Activated naive CD4-positive, alpha-beta T cell treated with anti-CD3 and anti-CD28 coated beads, Interleukin-2, amount 10 ng/mL, durations not matched to agents 7 days and 5 days (primary cell): ENCODE results near the gene PPP4R1.
"Not testable (repeated sequence)": the region's sequence is repeated elsewhere in the genome, so short reads cannot be mapped to it uniquely, and the experiment has no call there.

Source experiments
- CTCF ChIA-PET: fragments of 350-600 bp; sonication (Branson Sonifier 250); formaldehyde crosslinking; loops from one replicate; lab custom pipeline; 2021; ENCODE audit warnings: antibody characterized with exemption; lab: Charles Lee
- DNase-seq: peaks from one replicate; pipeline ENCODE4 v3.0.0-alpha.2; 2020
- H3K27ac Mint-ChIP-seq: one replicate; pipeline ENCODE4 v1.8.0; 2021; ENCODE audit warnings: mild to moderate bottlenecking, moderate library complexity, mixed read lengths
- H3K27me3 Mint-ChIP-seq: one replicate; pipeline ENCODE4 v1.8.0; 2021; ENCODE audit warnings: mild to moderate bottlenecking, mixed read lengths
- H3K36me3 Mint-ChIP-seq: one replicate; pipeline ENCODE4 v1.8.0; 2021; ENCODE audit warnings: mixed read lengths
- H3K4me1 Mint-ChIP-seq: one replicate; pipeline ENCODE4 v1.8.0; 2021; ENCODE audit warnings: mixed read lengths
- H3K4me3 Mint-ChIP-seq: one replicate; pipeline ENCODE4 v1.8.0; 2021; ENCODE audit warnings: mild to moderate bottlenecking, moderate library complexity, mixed read lengths
- H3K9me3 Mint-ChIP-seq: one replicate; pipeline ENCODE4 v1.8.0; 2021; ENCODE audit warnings: mixed read lengths

The PPP4R1 gene

DNA sequence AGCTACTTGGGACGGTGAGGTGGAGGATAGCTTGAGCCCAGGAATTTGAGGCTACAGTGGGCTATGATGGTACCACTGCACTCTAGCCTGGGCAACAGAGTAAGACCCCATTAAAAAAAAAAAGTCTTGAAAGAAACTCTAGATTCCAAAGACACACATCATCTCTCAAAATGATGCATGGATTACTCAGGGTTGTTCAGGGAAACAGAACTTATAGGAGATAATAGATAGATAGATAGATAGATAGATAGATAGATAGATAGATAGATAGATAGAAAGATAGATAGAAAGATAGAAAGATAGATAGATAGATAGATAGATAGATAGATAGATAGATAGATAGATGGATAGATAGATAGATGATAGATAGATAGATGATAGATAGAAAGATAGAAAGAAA, 26.7 kb upstream of the PPP4R1 start:
- H3K27ac Mint-ChIP-seq, CTCF ChIA-PET, H3K4me3 Mint-ChIP-seq, DNase-seq, H3K9me3 Mint-ChIP-seq, H3K4me1 Mint-ChIP-seq, H3K36me3 Mint-ChIP-seq: not testable (repeated sequence)
- H3K27me3 Mint-ChIP-seq: peaks cover 16% of the 10 kb centered on the region

DNA sequence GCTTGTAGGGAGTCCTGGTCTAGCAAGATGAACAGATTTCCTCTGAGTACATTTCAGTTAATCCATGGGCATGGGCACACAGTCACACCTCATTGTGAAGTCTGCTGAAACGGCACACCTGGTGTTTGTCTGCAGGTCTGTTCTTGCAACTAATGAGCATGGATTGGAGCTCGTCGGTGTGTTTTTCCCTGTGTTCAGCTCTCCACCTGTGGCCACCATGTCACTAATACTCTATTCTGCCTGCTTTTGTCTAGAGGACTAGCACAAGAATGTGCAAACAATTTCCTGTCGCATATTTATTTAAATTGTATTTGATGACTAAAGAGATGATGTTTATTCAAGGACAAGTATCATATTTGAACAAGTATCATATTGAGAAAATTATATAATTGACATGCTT, 24.5 kb upstream of the PPP4R1 start:
- Mint-ChIP-seq H3K36me3 (no peaks in the 10 kb centered on the region), H3K27ac (no peak overlapping the region), H3K4me1 (no peaks in the 10 kb centered on the region), H3K4me3 (no peak overlapping the region), H3K9me3 (peaks cover 2% of the 10 kb centered on the region), H3K27me3 (peaks cover 16% of the 10 kb centered on the region)
- CTCF ChIA-PET: no interaction called here
- DNase-seq: no peak

DNA sequence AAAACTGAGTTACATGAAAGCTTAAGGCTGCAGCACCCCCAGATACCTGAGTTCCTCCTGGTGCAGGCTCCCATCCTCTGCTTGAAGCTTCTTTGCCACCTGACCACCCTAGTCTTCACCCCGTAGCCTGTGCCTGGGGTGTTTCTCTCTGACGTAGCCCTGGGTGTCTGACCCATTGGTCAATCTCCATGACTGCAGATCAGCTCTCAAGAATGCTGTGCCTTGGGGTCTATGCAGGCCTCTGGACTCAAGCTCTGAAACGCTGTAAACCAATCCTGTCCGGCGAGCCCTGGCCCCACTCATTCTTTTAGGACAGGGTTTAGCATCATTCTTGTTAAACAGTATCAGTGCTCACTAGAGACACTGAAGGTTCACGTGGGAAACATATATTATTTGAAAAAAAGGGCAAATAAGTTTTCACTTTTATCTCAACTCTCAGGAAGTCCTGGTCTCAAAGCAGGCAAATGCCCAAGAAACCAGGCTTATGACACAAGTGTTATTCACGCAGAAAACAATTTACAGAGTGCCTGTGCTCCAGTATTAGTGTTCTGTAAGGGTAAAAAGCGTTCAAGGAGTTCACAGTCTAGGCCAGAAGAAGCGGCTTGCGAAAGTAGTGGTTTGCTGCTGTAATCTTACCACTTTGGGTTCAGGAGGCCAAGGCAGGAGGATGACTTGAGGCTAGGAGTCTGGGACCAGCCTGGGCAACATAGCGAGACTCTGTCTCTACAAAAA, 22.8 kb upstream of the PPP4R1 start:
- CTCF ChIA-PET: no interaction called here
- Mint-ChIP-seq H3K27ac (no peak overlapping the region), H3K4me3 (no peak overlapping the region), H3K4me1 (no peaks in the 10 kb centered on the region), H3K36me3 (no peaks in the 10 kb centered on the region), H3K27me3 (peaks cover 16% of the 10 kb centered on the region), H3K9me3 (peaks cover 2% of the 10 kb centered on the region)
- DNase-seq: no peak

DNA sequence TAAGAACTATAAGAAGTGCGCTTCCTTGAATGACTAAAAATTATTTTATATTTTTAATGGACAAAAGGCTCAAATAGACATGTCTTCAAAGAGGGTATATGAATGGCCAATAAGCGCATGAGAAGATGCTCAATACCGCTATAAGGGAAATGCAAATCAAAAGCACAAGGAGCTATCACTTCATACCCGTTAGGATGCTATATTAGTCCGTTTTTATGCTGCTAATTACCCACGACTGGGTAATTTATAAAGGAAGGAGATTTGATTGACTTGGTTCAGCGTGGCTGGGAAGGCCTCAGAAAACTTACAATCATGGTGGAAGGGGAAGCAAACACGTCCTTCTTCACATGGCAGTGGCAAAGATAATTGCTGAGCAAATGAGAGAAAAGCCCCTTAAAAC, 20.5 kb upstream of the PPP4R1 start:
- Mint-ChIP-seq H3K27me3 (peaks cover 18% of the 10 kb centered on the region), H3K36me3 (no peaks in the 10 kb centered on the region), H3K27ac (no peak overlapping the region), H3K4me3 (no peak overlapping the region), H3K4me1 (no peaks in the 10 kb centered on the region), H3K9me3 (peaks cover 2% of the 10 kb centered on the region)
- no peak for DNase-seq
- CTCF ChIA-PET: no interaction called here

DNA sequence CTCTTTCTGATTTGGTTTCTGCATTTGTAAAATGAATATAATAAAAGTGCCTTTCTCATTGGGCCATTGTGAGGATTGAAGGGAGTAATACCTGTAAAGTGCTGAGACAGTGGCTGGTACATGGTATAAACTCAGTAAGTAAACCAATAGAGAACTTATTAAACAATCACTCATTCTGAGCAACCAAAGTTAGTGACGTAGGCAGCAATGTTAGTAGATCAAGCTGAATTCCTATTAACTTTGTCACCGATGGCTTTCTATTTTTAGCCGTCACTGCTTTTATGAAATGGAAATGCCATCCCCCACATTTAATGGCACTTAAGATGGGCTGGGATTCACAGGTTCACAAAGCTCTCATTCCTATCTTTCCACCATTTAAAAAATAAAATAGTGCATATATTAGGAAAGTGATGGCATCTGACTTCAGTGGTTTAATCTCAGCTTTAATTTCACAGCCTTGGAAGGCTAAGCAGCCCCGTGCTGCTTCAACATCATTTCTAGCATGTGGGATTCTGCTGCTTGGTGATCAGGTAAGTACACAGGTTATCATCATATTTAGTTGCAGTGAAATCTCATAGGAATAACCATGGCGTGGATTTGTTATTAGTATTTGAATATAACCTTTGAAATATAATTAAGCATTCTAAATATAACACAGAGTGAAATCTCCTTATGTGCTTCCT, 17.6 kb upstream of the PPP4R1 start:
- Mint-ChIP-seq H3K4me1 (no peaks in the 10 kb centered on the region), H3K9me3 (peaks cover 2% of the 10 kb centered on the region), H3K27me3 (peaks cover 28% of the 10 kb centered on the region), H3K4me3 (no peak overlapping the region), H3K36me3 (no peaks in the 10 kb centered on the region), H3K27ac (no peak overlapping the region)
- CTCF ChIA-PET: no interaction called here
- DNase-seq: no peak

DNA sequence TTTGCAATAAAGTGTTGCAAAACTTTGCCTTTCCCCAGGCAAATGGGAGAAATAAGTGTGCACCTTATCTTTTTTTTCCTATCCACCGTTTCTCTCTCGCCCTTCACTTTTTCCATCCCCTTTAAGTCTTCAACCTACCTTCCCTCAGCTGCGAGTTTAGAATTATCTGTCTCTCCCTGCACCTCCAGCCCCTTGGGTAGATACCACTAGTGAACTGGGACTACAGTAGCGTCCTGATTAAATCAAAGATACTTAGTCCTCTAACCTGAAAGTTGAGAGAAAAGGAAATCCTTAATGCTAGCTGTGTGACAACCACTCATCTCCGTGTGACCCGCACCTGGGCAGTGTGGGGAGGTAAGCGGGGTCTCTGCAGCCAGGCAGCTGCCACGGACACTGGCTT, 16.1 kb upstream of the PPP4R1 start:
- peaks cover 25% of the 10 kb centered on the region for H3K27me3 Mint-ChIP-seq
- H3K27ac Mint-ChIP-seq: no peak overlapping the region
- peaks cover 2% of the 10 kb centered on the region for H3K9me3 Mint-ChIP-seq
- no peaks in the 10 kb centered on the region for H3K4me1 Mint-ChIP-seq
- no peak overlapping the region for H3K4me3 Mint-ChIP-seq
- CTCF ChIA-PET: no interaction called here
- no peak for DNase-seq
- no peaks in the 10 kb centered on the region for H3K36me3 Mint-ChIP-seq

DNA sequence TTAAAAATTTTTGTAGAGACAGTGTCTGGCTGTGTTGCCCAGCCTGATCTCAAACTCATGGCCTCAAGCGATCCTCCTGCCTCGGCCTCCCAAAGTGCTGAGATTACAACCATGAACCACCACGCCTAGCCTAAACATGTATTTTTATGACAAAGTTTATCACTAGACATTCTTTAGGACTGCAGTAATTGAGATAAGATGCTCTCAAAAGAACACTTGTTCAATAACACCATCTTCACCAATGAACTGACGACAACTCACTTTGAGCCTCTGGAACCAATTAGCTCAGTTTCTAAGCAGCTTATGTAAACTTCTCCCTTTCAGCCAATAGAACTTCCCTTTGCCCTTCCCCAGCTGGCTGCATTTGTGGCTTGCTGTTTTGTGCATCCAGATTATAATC, 15.3 kb upstream of the PPP4R1 start:
- H3K4me1 Mint-ChIP-seq: no peaks in the 10 kb centered on the region
- CTCF ChIA-PET: no interaction called here
- no peak overlapping the region for H3K27ac Mint-ChIP-seq
- H3K9me3 Mint-ChIP-seq: no peaks in the 10 kb centered on the region
- H3K4me3 Mint-ChIP-seq: no peak overlapping the region
- no peaks in the 10 kb centered on the region for H3K36me3 Mint-ChIP-seq
- no peak for DNase-seq
- H3K27me3 Mint-ChIP-seq: peaks cover 25% of the 10 kb centered on the region

DNA sequence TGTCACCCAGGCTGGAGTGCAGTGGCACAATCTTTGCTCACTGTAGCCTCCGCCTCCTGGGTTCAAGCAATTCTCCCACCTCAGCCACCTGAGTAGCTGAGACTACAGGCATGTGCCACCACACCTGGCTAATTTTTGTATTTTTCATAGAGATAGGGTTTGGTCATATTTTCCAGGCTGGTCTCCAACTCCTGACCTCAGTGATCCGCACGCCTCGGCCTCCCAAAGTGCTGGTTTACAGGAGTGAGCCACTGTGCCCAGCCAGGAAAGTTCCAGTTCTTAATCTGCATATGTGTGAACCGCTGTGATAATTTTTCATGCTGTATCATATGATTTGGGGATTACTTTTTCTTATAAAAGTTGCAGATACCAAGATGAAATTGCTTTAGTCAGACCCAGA, 14.6 kb upstream of the PPP4R1 start:
- Mint-ChIP-seq H3K27ac (no peak overlapping the region), H3K4me1 (no peaks in the 10 kb centered on the region), H3K36me3 (no peaks in the 10 kb centered on the region), H3K27me3 (peaks cover 25% of the 10 kb centered on the region), H3K4me3 (no peak overlapping the region), H3K9me3 (no peaks in the 10 kb centered on the region)
- CTCF ChIA-PET: no interaction called here
- DNase-seq: no peak

DNA sequence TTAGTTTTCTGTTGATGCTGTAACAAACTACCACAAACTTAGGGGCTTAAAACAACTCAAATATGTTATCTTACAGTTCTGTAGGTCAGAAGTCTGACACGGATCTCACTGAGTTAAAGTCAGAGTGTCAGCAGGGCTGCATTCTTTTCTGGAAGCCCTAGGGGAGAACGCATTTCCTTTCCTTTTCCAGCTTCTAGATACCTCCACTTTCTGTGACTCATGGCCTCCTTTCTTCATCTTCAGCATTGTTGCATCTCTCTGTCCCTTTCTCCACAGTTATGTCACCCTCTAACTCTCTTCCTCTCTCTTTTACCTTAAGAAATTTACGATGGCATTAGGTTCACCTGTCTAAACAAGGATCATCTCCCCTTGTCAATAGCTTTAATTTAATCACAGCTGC, 13.3 kb upstream of the PPP4R1 start:
- Mint-ChIP-seq H3K9me3 (no peaks in the 10 kb centered on the region), H3K4me3 (no peak overlapping the region), H3K27ac (no peak overlapping the region), H3K27me3 (peaks cover 25% of the 10 kb centered on the region), H3K36me3 (no peaks in the 10 kb centered on the region), H3K4me1 (no peaks in the 10 kb centered on the region)
- CTCF ChIA-PET: no interaction called here
- no peak for DNase-seq

DNA sequence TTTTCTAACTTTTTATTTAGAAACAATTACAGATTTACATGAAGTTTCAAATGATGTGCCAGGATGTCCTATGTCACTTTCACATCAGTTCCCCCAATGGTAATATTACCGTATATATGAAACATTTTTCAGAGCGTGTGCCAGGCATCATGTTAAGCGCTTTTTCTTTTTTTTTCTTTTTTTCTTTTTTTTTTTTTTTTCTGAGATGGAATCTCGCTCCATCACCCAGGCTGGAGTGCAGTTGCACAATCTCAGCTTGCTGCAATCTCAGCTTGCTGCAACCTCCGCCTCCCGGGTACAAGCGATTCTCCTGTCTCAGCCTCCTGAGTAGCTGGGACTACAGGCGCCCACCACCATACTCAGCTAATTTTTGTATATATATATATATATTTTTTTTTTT, 5.6 kb upstream of the PPP4R1 start:
- Mint-ChIP-seq H3K4me3 (no peak overlapping the region), H3K36me3 (no peaks in the 10 kb centered on the region), H3K4me1 (peaks cover 29% of the 10 kb centered on the region), H3K27me3 (peaks cover 11% of the 10 kb centered on the region), H3K27ac (no peak overlapping the region), H3K9me3 (no peaks in the 10 kb centered on the region)
- DNase-seq: no peak
- CTCF ChIA-PET: interaction anchor here (1.0 kb wide), 2 partner anchors 45 to 295 kb away, joined by 3 read pairs; no protein-coding TSS in a partner anchor

DNA sequence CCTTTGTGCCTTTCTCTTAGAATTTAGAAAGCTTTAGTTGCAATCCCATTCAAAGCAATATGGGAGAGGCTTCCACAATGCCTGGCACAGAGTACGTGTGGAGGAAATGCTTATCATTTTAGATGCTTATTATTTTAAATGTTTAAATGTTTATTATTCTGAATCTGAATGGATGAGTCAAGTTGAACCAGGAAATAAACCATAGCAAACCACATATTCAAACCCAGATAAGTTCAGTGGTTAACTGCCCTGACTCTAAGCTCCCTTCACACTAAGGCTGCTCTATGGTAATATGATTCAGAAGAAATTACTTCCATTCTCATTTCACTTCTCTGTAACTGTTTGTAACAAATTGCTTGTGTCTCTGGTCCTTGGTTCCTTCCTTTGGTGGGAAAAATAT, 5.2 kb upstream of the PPP4R1 start:
- CTCF ChIA-PET: interaction anchor here (1.0 kb wide), 1 partner anchor 295 kb away, joined by 3 read pairs; no protein-coding TSS in a partner anchor
- no peak overlapping the region for H3K27ac Mint-ChIP-seq
- H3K9me3 Mint-ChIP-seq: no peaks in the 10 kb centered on the region
- peaks cover 30% of the 10 kb centered on the region for H3K4me1 Mint-ChIP-seq
- no peaks in the 10 kb centered on the region for H3K36me3 Mint-ChIP-seq
- DNase-seq: no peak
- peaks cover 12% of the 10 kb centered on the region for H3K27me3 Mint-ChIP-seq
- no peak overlapping the region for H3K4me3 Mint-ChIP-seq

DNA sequence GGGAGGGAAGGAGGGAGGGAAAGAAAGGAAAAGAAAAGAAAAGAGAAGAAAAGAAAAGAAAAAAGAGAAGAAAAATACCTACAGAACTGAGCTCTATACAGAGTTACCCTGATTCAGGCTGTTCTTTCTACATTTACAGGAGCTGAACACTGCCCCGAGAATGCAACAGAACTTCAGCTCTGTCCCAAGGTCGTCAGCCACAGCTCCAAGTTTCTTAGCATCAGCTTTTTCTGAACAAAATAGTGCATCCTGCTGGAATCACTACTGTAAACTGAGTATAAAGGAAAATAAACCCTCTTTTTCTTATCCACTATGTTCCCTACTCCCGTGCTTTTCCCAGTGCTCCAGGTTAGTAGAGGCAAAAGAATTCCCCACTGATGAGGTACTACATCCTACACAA, 4.7 kb upstream of the PPP4R1 start:
- no peak for DNase-seq
- H3K27me3 Mint-ChIP-seq: peaks cover 12% of the 10 kb centered on the region
- no peaks in the 10 kb centered on the region for H3K9me3 Mint-ChIP-seq
- no peak overlapping the region for H3K27ac Mint-ChIP-seq
- CTCF ChIA-PET: interaction anchor here (1.0 kb wide), 1 partner anchor 296 kb away, joined by 3 read pairs; no protein-coding TSS in a partner anchor
- no peaks in the 10 kb centered on the region for H3K36me3 Mint-ChIP-seq
- H3K4me3 Mint-ChIP-seq: no peak overlapping the region
- H3K4me1 Mint-ChIP-seq: peaks cover 30% of the 10 kb centered on the region

DNA sequence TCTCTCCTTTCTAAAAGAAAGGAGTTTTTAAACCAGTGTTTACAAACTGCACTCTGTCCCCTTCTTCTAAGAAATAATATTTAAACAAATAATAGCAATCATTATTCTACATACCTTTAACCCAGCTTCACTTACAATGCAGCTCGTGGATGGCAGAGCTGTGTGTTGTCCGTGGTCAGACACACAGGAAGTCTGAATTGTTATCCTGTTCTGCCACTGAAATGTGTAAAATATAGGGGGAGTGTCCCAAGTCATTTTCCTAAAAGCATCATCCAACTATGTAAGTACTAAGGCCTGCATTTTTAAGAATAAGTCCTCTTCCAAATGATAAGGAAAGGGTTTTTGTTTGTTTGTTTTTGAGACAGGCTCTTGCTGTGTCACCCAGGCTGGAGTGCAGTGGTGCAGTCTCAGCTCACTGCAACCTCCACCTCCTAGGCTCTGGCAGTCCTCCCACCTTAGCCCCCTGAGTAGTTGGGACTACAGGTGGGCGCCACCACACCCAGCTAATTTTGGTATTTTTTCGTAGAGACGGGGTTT, 2.7 kb upstream of the PPP4R1 start:
- peaks cover 1% of the 10 kb centered on the region for H3K36me3 Mint-ChIP-seq
- H3K27me3 Mint-ChIP-seq: peaks cover 12% of the 10 kb centered on the region
- no peak overlapping the region for H3K4me3 Mint-ChIP-seq
- CTCF ChIA-PET: no interaction called here
- no peak for DNase-seq
- H3K27ac Mint-ChIP-seq: no peak overlapping the region
- H3K9me3 Mint-ChIP-seq: no peaks in the 10 kb centered on the region
- peaks cover 45% of the 10 kb centered on the region for H3K4me1 Mint-ChIP-seq

DNA sequence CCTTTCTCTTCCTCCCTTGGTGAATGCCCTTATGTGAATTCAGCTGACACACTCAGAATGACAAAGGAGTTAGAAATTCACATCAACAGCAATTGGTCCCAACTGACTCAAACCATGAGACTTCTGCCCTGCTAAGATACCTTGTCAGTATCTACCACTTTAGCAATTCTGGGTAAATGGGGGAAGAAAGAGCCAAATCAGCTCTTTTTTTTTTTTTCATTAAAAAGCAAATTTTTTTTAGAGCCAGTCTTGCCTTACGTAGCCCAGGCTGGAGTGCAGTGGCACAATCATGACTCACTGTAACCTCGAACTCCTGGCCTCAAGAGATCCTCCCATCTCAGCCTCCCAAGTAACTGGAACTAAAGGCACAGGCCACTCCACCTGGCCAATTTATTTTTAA, 1.7 kb upstream of the PPP4R1 start:
- CTCF ChIA-PET: no interaction called here
- H3K36me3 Mint-ChIP-seq: peaks cover 8% of the 10 kb centered on the region
- H3K4me1 Mint-ChIP-seq: peaks cover 51% of the 10 kb centered on the region
- peaks cover 12% of the 10 kb centered on the region for H3K27me3 Mint-ChIP-seq
- DNase-seq: no peak
- no peak overlapping the region for H3K4me3 Mint-ChIP-seq
- no peaks in the 10 kb centered on the region for H3K9me3 Mint-ChIP-seq
- H3K27ac Mint-ChIP-seq: no peak overlapping the region

DNA sequence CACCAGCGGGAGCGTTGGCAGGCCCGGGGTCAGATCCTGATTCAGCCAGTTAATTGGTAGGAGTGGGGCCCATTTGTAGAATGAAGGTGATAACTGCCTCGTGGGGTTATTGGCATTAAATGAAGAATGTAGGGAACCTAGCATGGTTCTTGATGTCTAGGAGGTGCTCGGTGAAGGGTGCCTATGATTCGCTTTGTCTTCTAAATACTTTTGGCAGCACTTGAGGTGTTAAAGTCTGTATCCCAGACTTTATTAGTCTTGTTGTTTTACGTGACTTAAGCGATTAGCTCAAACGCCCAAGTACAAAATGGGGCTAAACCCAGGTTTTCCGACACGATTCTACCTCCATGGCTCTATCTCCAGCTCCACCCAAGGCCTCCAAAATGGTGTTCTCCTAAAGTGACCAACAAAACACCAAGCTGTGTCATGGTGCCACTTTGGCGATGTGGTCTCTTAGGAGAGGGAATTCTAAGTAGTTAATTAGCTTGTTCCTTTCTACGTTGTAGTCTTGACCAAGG, 980 bp upstream of the PPP4R1 start:
- Mint-ChIP-seq H3K27ac (peak overlapping the region; percentile 79), H3K9me3 (no peaks in the 10 kb centered on the region), H3K4me3 (peak overlapping the region; percentile 75), H3K36me3 (peaks cover 15% of the 10 kb centered on the region), H3K27me3 (peaks cover 8% of the 10 kb centered on the region), H3K4me1 (peaks cover 53% of the 10 kb centered on the region)
- no peak for DNase-seq
- CTCF ChIA-PET: no interaction called here
